Measurements from ENCODE around the gene ZNF174.

The ZNF174 gene

GRCh38 chr16:3400779-3401688, at the start of gene ZNF174, which contains the start of gene ZSCAN32:
Gene ZNF174 (plus strand): TSS chr16:3401215. CDS start chr16:3402005, 790 bp downstream.
Gene ZSCAN32 (minus strand): TSS chr16:3401004. CDS start chr16:3397557, 3,447 bp downstream.
- peaks cover 29% of the 10 kb centered on the region; the same call in 1 of the 2 replicates for H3K9me3 ChIP-seq (ENCODE audit: control insufficient read depth, insufficient read depth, low read length)
- H3K9me2 ChIP-seq (replicated peaks; ENCODE audit: control insufficient read depth, low read length) = no peaks in the 10 kb centered on the region
- peak within 1 kb of the TSS; percentile 89 for H3K4me3 ChIP-seq (ENCODE audit: low read length)
- 0 out of 2 replicates have a peak within 1 kb of the TSS, but pooled peaks have one; percentile 2 for H3K27ac ChIP-seq (ENCODE audit: low read depth, low read length)
- H3K36me3 ChIP-seq (ENCODE audit: control insufficient read depth, low read length) = peaks cover 55% of the 10 kb centered on the region
- H3K79me2 ChIP-seq (ENCODE audit: control insufficient read depth, low read length) = peaks cover 64% of the 10 kb centered on the region
- no peaks in the 10 kb centered on the region for H3K27me3 ChIP-seq (ENCODE audit: control insufficient read depth, low read length)
- H3F3A ChIP-seq (ENCODE audit: control insufficient read depth, insufficient read depth) = no peaks in the 10 kb centered on the region
- H3K4me2 ChIP-seq (ENCODE audit: low read length) = peak within 1 kb of the TSS; percentile 95
- TF ChIP-seq EZH2phosphoT487 (IDR thresholded peaks at IDR 0.05; ENCODE audit: borderline replicate concordance, low read length) (no peak), CTCF (IDR thresholded peaks at IDR 0.05; ENCODE audit: low read depth, low read length, poor library complexity, severe bottlenecking) (peak; percentile 15)
- H3K4me1 ChIP-seq (ENCODE audit: control insufficient read depth, low read length) = peaks cover 12% of the 10 kb centered on the region
- H4K20me1 ChIP-seq (ENCODE audit: control insufficient read depth, insufficient read depth, low read depth, low read length) = no peaks in the 10 kb centered on the region

- Histone ChIP-seq H3K4me1 (ENCODE audit: control insufficient read depth, low read length) (no peaks in the 10 kb centered on the region), H3K9me3 (ENCODE audit: control insufficient read depth, insufficient read depth, low read length) (no peaks in the 10 kb centered on the region), H3F3A (ENCODE audit: control insufficient read depth, insufficient read depth) (no peaks in the 10 kb centered on the region), H3K36me3 (ENCODE audit: control insufficient read depth, low read length) (no peaks in the 10 kb centered on the region), H3K4me3 (ENCODE audit: low read length) (no peak within 1 kb of the TSS), H3K79me2 (ENCODE audit: control insufficient read depth, low read length) (no peaks in the 10 kb centered on the region), H3K27ac (ENCODE audit: low read depth, low read length) (no peak within 1 kb of the TSS), H4K20me1 (ENCODE audit: control insufficient read depth, insufficient read depth, low read depth, low read length) (no peaks in the 10 kb centered on the region), H3K9me2 (replicated peaks; ENCODE audit: control insufficient read depth, low read length) (no peaks in the 10 kb centered on the region), H3K27me3 (ENCODE audit: control insufficient read depth, low read length) (0 out of 2 replicates have a peak, but pooled peaks cover 3% of the 10 kb centered on the region), H3K4me2 (ENCODE audit: low read length) (no peak within 1 kb of the TSS)
- no peak for TF ChIP-seq CTCF (IDR thresholded peaks at IDR 0.05; ENCODE audit: low read depth, low read length, poor library complexity, severe bottlenecking)
- no peak for TF ChIP-seq EZH2phosphoT487 (IDR thresholded peaks at IDR 0.05; ENCODE audit: borderline replicate concordance, low read length)
These were observed 45.4 kb upstream of the ZNF174 start, which contains the start of gene OR2C1 for GRCh38 chr16:3355589-3355988. Gene OR2C1 (plus strand): TSS chr16:3355889. CDS start chr16:3355941, 52 bp downstream.

- H3K27ac ChIP-seq (ENCODE audit: low read depth, low read length) = no peak overlapping the region
- no peak overlapping the region for H3K4me2 ChIP-seq (ENCODE audit: low read length)
- H3K36me3 ChIP-seq (ENCODE audit: control insufficient read depth, low read length) = no peaks in the 10 kb centered on the region
- no peaks in the 10 kb centered on the region for H3F3A ChIP-seq (ENCODE audit: control insufficient read depth, insufficient read depth)
- H3K9me3 ChIP-seq (ENCODE audit: control insufficient read depth, insufficient read depth, low read length) = no peaks in the 10 kb centered on the region
- H3K27me3 ChIP-seq (ENCODE audit: control insufficient read depth, low read length) = 0 out of 2 replicates have a peak, but pooled peaks cover 3% of the 10 kb centered on the region
- no peak overlapping the region for H3K4me3 ChIP-seq (ENCODE audit: low read length)
- no peaks in the 10 kb centered on the region for H3K79me2 ChIP-seq (ENCODE audit: control insufficient read depth, low read length)
- H4K20me1 ChIP-seq (ENCODE audit: control insufficient read depth, insufficient read depth, low read depth, low read length) = no peaks in the 10 kb centered on the region
- no peaks in the 10 kb centered on the region for H3K9me2 ChIP-seq (replicated peaks; ENCODE audit: control insufficient read depth, low read length)
- TF ChIP-seq EZH2phosphoT487 (IDR thresholded peaks at IDR 0.05; ENCODE audit: borderline replicate concordance, low read length) (no peak), CTCF (IDR thresholded peaks at IDR 0.05; ENCODE audit: low read depth, low read length, poor library complexity, severe bottlenecking) (no peak)
- no peaks in the 10 kb centered on the region for H3K4me1 ChIP-seq (ENCODE audit: control insufficient read depth, low read length)
These were observed 44.9 kb upstream of the ZNF174 start for GRCh38 chr16:3356118-3356517.

Data from DOHH2 (cell line).